SKM-1 treated with dmso at 0.1 percent for 144 hours (cell line): Measurements from ENCODE around the gene ENPEP.
"Not testable (repeated sequence)": the region's sequence is repeated elsewhere in the genome, so short reads cannot be mapped to it uniquely, and the experiment has no call there.

Experiments used
- DNase-seq: peaks from one replicate; lab custom pipeline; 2025; ENCODE audit not compliant: unreplicated experiment; lab: John Stamatoyannopoulos, UW

ENPEP gene, protein sequence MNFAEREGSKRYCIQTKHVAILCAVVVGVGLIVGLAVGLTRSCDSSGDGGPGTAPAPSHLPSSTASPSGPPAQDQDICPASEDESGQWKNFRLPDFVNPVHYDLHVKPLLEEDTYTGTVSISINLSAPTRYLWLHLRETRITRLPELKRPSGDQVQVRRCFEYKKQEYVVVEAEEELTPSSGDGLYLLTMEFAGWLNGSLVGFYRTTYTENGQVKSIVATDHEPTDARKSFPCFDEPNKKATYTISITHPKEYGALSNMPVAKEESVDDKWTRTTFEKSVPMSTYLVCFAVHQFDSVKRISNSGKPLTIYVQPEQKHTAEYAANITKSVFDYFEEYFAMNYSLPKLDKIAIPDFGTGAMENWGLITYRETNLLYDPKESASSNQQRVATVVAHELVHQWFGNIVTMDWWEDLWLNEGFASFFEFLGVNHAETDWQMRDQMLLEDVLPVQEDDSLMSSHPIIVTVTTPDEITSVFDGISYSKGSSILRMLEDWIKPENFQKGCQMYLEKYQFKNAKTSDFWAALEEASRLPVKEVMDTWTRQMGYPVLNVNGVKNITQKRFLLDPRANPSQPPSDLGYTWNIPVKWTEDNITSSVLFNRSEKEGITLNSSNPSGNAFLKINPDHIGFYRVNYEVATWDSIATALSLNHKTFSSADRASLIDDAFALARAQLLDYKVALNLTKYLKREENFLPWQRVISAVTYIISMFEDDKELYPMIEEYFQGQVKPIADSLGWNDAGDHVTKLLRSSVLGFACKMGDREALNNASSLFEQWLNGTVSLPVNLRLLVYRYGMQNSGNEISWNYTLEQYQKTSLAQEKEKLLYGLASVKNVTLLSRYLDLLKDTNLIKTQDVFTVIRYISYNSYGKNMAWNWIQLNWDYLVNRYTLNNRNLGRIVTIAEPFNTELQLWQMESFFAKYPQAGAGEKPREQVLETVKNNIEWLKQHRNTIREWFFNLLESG

DNA sequence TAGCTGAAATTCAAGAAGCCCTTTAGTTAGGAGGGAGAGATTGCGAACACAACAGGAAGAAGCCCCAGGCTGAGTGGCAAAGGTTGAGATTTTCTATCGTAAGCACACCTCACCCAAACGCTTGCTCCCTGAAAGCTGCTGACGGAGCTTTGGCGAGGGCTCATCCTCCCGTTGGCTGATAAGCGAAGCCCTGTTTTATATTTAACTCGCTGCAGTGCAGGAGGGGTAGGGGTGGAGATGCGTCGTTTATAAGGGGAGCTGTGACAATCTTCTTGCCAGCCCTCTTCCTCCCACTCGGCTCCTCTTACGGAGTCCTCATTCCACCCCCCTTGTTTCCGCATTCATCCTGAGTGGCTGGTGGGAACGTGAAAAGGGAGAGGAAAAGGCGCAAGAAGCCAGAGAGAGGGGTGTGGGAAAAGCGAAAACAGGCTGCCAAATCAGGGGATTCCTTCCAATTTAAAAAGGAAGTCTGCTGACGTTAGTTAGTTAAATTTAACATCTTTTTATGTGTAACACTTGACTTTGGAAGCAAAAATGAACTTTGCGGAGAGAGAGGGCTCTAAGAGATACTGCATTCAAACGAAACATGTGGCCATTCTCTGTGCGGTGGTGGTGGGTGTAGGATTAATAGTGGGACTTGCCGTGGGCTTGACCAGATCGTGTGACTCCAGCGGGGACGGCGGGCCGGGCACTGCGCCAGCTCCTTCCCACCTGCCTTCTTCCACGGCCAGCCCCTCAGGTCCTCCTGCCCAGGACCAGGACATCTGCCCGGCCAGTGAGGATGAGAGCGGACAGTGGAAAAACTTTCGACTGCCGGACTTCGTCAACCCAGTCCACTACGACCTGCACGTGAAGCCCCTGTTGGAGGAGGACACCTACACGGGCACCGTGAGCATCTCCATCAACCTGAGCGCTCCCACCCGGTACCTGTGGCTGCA, at the start of gene ENPEP:
ENPEP (plus strand) TSS at position 275 of the 938 bp plus-strand sequence; CDS start at position 535, 260 bp downstream.
- no peak for DNase-seq

DNA sequence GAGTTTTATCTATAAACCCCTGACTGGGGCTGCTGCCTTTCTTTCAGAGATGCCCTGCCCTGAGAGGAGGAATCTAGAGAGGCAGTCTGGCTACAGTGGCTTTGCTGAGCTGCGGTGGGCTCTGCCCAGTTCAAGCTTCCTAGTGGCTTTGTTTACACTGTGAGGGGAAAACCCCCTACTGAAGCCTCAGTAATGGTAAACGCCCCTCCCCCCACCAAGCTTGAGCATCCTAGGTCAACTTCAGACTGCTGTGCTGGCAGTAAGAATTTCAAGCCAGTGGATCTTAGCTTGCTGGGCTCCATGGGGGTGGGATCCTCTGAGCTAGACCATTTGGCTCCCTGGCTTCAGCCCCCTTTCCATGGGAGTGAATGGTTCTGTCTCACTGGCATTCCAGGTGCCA, 44.1 kb upstream of the ENPEP start:
- DNase-seq, result not testable (repeated sequence)

DNA sequence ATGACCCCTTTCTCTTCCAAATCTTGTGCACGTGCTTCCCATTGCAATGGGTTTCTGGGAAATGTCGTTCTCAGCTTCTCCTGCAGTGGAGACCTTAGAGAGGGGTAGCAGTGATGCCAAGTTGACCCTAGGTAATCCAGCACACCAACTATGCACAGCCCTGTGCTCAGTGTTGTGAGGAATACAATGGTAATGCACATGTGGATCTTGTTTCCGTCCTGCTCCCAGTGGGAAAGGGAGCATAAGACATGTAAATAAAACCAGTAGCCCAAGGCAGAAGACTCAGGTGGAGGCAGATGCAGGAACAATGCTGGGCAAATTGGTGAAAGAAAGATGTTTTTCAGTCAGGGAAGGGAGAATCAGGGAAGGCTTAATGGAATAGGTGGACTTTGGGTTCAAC, 38.7 kb upstream of the ENPEP start:
- DNase-seq, result not testable (repeated sequence)

DNA sequence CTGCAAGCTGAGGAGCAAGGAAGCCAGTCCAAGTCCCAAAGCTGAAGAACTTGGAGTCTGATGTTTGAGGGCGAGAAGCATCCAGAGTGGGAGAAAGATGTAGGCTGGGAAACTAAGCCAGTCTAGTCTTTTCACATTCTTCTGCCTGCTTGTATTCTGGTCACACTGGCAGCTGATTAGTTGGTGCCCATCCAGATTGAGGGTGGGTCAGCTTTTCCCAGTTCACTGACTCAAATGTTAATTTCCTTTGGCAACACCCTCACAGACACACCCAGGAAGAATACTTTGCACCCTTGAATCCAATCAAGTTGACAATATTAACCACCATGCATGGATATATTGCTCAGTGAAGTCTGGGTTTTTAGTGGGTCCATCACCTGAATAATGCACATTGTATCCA, 36.7 kb upstream of the ENPEP start:
- DNase-seq, result not testable (repeated sequence)

DNA sequence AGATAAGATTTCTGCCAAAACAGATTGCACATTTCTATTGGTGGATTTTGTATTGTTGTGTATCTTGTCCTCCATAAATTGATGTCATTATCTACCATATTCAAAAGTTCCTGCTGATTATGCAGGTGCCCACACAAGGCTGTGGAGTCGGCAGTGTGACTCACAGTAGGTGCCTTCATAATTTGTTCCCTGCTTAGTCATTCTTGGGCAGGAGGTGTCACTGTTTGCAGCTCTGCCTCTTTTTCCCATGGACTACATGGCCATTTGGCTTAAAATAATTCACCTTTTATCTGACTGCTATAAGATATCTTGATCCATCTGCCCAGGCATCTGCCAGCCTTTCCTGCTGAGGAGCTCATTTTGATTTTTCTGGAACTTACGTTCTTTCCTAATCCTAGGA, 33.6 kb upstream of the ENPEP start:
- no peak for DNase-seq

DNA sequence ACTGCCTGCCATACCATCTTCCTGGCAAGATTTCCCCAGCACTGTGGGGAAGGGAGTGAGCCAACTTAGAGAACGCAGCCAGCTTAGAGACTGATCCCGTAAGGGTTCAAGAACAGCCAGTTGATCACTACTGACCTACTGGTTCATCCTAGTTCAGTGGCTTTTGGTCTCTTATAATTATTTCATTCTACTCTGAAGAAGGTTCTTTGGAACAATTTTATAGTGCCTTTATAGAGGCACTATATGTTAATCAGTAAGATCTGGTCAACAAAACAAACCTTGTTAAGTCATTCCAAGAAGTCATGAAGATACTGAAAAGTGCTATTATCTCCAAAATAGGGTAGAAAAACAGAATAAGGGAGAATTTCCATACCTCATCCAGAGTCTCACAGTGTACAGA, 33.2 kb upstream of the ENPEP start:
- DNase-seq, result no peak

DNA sequence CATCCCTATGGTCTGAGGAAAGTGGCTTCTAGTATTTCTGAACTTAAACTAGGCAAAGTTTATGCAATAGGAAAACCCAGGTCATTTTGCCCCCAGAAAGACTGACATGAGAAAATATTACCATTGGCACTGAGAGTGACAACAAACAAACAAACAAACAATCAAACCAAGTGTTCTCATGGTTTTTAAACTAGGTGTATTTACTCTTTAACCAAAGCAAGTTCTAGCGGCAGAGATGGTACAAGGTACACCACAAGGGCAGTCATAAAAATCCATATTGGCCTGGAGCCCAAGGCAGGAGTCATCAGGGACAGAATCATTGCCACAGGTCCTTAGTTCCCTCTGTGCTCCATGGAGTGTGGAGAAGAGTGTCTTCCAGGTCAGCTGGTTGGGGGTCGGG, 26.0 kb upstream of the ENPEP start:
- no peak for DNase-seq

DNA sequence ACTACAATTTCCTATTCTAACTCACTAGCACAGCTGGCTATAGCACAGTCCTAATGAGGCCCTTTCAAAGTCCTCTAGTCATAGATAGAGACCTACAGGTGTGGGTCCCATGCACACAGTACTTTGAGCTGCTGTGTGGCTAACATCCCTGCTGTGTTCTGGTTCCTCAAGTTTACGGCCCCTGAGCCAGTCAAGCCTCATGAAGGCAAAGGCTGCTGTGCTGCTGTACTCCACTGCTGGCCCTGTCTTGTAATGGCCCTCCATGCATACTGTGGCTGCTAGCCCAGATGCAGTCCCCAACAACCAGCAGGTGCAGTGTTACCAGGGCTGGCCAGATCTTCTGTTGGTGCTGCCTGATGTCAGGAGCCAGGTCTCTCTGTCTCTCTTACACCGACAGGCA, 23.4 kb upstream of the ENPEP start:
- DNase-seq, result no peak

DNA sequence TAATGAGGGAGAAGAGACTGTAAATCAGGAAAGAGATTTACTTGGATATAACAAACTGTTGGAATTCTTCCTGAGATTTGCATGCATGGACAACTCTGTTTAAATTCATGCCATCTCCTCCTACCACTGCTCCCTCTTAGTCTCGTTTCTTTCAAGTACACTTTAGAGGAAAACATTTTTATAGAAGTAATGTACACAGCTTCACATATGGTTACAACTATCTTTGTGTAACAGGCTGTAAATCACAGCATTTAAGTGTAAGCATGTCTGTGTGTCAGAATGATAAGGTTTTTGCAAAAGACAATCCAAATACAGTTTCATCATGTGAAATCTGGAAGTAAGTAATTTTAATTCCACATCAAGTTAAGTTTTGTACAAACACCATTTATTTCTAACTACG, 21.5 kb upstream of the ENPEP start:
- DNase-seq, result no peak

DNA sequence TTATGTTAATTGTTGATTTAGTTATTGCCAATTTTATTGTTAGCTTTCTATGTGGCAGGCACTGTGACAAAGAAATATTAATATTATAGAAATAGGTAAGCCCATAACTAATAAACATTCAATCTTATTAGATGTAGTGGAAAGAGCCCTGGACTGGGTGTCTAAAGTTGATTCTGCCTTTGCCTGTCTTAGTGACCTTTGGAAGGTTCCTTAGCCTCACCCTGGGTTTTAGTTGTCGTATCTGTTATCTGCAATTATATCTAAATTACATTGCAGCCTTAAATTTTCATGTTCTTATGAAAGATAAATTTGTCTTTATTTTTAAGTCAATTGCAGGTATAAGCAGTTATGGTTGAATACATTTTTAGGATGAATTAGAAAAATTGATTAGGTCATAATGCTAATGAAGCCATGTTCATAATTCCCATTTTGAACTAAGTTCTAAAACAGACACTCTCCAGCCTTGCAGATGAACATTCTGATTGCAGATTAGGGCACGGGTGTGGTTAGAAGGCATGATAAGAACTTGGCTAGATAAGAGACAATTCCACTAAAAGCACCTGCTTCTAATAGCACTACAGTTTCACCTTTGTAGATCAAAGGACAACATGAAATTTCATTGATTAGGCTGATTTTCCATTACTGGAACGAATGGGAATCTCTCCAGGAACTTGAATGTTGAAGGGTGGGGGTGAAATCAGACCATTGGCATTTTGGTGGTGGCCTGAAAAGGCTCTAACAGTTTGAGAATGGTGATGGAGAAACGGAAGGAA, 17.3 kb upstream of the ENPEP start:
- DNase-seq, result no peak

DNA sequence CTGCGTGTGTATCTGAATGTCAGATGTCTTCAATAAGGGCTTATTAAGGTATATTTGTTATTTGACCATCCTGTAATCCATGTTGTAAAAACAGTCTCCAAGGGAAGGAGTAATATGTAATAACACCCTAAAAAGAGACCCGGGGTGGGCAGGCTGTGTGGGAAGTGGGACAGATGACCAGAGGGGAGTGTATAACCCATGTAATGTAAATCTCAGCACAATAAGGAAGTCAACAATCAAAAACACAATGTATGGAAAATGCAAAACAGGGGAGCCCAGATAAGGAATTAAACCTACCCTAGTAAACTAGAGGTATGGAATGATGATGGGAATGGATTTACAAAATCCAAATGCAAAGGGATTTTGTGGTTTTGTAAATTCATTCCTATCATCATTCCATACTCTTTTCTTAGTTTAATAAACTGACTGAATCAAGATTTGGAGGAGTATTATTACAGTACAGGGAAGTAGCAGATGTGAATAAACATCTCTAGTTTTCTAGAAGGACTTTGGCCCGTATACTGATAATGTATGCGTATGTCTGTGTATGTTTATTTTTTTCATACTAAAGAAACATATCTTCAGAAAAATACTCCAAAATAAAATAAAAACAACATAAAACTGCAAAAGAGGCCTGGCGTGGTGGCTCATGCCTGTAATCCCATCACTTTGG, 15.7 kb upstream of the ENPEP start:
- DNase-seq, result no peak

DNA sequence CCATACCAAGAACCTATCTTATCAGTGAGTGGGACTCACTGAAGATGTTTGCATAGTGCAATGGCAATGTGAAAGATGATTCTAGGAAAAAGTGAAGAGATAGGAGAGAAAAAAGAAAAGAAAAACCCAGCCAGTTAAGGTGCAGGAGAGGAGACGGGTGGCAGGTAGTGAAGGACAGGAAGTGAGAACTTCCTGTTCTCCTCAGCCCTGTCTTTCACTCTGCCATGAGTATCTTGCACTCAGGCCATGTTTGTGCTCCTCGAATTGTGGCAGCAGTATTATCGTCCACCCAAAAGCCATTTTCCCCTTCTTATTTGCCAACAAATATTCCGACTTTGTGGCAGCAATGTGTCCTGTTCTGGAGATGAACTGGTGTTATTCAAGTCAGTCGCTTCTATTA, 8.6 kb upstream of the ENPEP start:
- no peak for DNase-seq

DNA sequence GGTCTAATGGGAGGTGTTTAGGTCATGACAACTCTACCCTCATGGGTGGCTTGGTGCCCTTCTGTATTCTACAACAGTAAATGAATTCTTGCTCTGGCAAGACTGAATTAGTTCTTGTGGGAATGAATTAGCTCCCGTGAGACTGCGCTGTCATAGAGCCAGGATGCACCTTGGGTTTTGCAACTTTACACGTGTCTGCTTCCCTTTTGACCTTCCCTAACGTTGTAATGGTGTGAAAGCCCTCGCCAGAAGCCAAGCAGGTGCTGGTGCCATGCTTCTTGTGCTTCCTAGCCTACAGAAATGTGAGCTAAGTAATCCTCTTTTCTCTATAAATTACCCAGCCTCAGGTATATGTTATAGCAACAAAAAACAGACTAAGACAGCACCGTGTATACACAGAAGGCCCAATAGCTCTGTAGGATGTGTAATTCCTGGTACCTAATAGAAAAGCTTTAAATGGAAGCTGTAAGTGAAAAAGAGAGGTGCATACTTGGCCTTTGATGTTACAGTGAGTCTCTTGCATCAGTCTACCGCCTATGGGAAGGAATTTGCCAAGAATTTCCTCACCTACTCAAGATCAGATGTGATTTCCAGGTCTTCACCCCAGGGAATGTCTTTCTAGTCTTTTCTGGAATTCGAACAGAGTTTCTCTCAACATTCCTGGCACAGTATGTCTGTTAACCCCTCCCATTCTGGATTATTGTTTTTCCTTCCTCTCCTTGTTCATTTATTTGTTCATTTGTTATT, 3.2 kb upstream of the ENPEP start:
- no peak for DNase-seq

DNA sequence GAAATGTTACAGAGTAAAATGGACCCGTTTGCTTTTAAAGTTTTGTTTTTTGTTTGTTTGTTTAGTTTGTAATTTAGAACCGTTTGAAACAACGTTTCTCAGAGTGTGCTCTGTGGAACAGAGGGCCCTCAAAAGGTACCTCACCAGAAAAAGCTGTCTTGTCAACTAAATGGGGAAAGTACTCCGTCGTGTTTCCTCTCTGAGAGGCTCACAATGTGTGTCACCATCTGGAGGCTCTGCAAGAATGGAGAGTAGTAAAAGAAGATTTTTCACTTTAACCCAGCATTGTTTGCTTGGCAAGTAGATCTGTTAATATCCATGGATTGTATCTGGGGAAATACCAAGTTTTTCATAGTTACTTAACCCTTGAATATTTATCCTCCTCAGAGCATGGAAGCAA, 1.5 kb upstream of the ENPEP start:
- no peak for DNase-seq

DNA sequence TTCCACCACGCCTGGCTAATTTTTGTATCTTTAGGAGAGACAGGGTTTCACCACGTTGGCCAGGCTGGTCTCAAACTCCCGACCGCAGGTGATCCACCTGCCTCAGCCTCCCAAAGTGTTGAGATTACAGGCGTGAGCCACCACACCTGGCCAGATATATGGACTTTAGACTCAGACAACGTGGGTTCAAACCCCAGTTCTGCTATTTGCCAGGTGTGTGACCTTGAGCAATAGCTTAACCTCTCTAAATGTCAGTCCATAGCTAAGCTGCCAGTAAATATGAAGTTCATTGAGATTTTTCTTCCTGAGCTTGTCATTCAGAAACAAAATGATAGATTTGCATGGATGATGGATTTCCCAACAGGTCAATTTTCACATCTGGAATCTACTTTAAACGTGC, 875 bp upstream of the ENPEP start:
- not testable (repeated sequence) for DNase-seq

DNA sequence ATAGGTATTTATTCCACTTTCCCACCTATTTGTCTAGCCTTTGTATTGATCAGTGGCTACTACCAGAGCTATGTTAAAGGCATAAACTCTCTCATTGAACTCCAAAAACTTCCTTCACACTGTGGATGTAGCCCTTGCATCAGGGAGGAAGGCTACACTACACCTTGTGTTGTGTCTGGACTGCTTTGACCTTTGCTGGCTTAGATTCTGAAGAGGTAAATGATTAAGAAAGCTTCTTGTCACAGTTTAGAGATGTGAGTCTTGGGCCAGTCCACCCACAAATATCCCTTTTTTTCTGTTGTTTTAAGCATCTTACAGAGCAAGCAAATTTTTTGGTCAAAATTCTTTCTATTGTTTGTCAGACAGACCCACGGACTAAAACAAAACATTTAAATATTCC, 1.9 kb downstream of the ENPEP start:
- DNase-seq, result no peak

DNA sequence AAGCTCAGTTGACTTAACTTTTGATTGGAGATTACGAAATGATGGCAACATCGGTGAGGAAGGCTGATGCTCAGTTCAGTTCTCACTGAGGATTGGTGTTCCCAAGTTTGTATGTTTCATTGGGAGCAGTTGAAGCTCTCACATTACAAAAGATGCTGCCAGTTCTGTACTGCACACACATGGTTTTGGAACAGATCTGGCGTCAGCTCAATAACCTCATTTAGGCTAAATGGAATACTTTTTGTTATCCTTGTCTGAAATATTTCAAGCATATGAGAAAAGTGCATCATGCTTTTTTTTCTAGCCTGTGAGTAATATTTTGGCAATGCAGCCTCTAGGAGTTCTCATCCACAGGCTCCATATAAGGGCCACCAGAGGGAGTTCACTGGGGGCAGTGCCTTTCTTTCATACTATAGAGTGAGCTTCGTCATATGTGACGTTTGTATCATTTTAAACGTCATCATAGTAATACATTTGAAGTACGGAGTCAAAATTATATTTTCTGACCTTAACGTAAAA, 4.1 kb downstream of the ENPEP start:
- DNase-seq, result no peak

DNA sequence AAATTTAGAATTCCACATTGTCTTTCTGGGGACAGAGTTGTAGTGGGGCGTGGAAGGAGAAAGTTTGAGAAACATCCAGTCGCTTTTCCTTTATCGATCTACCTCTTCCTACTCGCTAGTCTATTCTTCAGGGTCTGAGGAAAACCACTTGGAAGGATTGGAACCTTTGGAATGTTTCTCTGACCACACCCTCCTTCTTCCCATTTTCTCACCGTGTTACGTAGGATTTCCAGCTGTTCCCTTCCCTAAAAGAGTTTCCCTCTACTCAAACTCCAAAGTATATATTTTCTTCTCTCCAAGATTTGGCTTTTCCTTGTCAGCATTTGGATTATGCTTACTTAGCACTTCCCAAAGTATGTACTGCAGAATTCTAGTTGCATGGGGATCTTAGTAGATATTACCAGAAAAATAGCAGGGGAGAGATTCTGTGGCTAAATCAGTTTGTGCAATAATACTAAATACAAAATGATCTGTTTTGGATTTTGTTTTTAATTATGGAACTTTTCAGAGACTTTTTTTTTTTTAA, 4.9 kb downstream of the ENPEP start:
- DNase-seq, result no peak
